Jurkat, Clone E6-1 (cell line): Measurements from ENCODE around the gene LONP1.
"Not testable (repeated sequence)": the region's sequence is repeated elsewhere in the genome, so short reads cannot be mapped to it uniquely, and the experiment has no call there.

Experiments
- DNase-seq: peaks from one replicate; pipeline ENCODE4 v3.0.0-alpha.2; 2011; ENCODE audit warnings: low read depth, low spot score
- H3K4me3 ChIP-seq: 2 replicates; pipeline ENCODE4 v1.5.1; 2011; ENCODE audit warnings: mild to moderate bottlenecking, low read length, control low read depth, moderate library complexity

LONP1 gene

GRCh38 chr19:5694956-5695648, 24.8 kb downstream of the LONP1 start:
- no peak overlapping the region for H3K4me3 ChIP-seq
- no peak for DNase-seq

- no peak for DNase-seq
- H3K4me3 ChIP-seq: no peak overlapping the region
These were observed 25.6 kb downstream of the LONP1 start for GRCh38 chr19:5694167-5694955.

GRCh38 chr19:5693195-5694166, 26.5 kb downstream of the LONP1 start:
- DNase-seq: no peak
- H3K4me3 ChIP-seq: no peak overlapping the region

- no peak for DNase-seq
- no peak overlapping the region for H3K4me3 ChIP-seq
These were observed 27.2 kb downstream of the LONP1 start for GRCh38 chr19:5692723-5693194.

GRCh38 chr19:5691822-5692722, 27.9 kb downstream of the LONP1 start:
- H3K4me3 ChIP-seq: peak overlapping the region; percentile 94
- DNase-seq: no peak

- no peak for DNase-seq
- peak overlapping the region; percentile 94 for H3K4me3 ChIP-seq
These were observed 28.8 kb downstream of the LONP1 start for GRCh38 chr19:5690955-5691821.

GRCh38 chr19:5690125-5690954, 29.6 kb downstream of the LONP1 start, which contains the start of gene RPL36:
RPL36 (plus strand) TSS chr19:5690295; CDS start chr19:5690508, 213 bp downstream.
- H3K4me3 ChIP-seq: peak within 1 kb of the TSS; percentile 94
- DNase-seq: peak; percentile 94

GRCh38 chr19:5688262-5688881, 31.6 kb downstream of the LONP1 start:
- not testable (repeated sequence) for H3K4me3 ChIP-seq, DNase-seq

GRCh38 chr19:5687360-5688198, 32.4 kb downstream of the LONP1 start:
- no peak for DNase-seq
- H3K4me3 ChIP-seq: peak overlapping the region; percentile 54

- peak overlapping the region; percentile 54 for H3K4me3 ChIP-seq
- peak; percentile 83 for DNase-seq
These were observed 33.1 kb downstream of the LONP1 start for GRCh38 chr19:5686647-5687359.

- DNase-seq: no peak
- H3K4me3 ChIP-seq: peak overlapping the region; percentile 54
These were observed 33.7 kb downstream of the LONP1 start for GRCh38 chr19:5686326-5686646.

- H3K4me3 ChIP-seq: no peak overlapping the region
These were observed 35.1 kb downstream of the LONP1 start for GRCh38 chr19:5684694-5685430.

GRCh38 chr19:5683177-5683886, 36.6 kb downstream of the LONP1 start:
- no peak overlapping the region for H3K4me3 ChIP-seq
- DNase-seq: no peak

More at GRCh38 chr19:5684694-5685430, 35.1 kb downstream of the LONP1 start:
- DNase-seq: no peak

GRCh38 chr19:5682107-5682482, 37.9 kb downstream of the LONP1 start:
- no peak for DNase-seq
- H3K4me3 ChIP-seq: no peak overlapping the region
